ENCODE data around the gene ZNF655. TPM values are rescaled to one million over a fixed set of nuclear protein-coding genes. Genes with fewer than 3 reads are reported as not detected.
A peak's percentile ranks its signal among the peaks of the same experiment; 100 is the strongest.

Gene ZNF655
- total and polyA plus RNA-seq, 2 of the 4 experiments (the other 2 are of a cell fraction) = 49.6 to 54.7 TPM

DNA sequence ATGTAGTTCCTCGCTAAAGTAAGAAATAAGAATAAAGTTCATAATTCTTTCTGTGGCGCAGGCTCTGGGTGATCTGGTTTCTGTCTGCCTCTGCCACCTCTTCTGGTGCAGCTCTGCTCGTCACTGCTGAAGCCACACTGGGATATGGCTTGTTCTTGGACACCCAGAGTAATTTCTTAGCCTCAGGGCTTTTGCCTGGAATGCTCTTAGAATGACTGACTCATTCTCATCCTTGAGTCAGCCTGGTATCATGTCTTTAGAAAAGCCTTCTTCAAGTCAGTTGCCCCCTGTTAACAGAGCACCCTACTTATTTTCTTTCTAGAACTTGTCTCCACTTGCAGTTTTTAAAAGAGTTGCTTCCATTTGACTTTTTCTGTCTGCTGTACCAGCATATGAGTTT is 60.3 kb downstream of the ZNF655 start:
- Histone ChIP-seq H3K9me1 (ENCODE audit: insufficient read depth, low read length) (peaks cover 3% of the 10 kb centered on the region), H2BK5ac (ENCODE audit: low read depth, low read length, poor library complexity, severe bottlenecking) (peak overlapping the region; percentile 59), H2AK9ac (replicated peaks; ENCODE audit: low read depth, low read length, poor library complexity) (no peak overlapping the region), H2AFZ (replicated peaks; ENCODE audit: low read length, poor library complexity) (no peak overlapping the region), H3K36me3 (ENCODE audit: control insufficient read depth, insufficient read depth, low read length) (peaks cover 36% of the 10 kb centered on the region), H3K27me3 (ENCODE audit: control insufficient read depth, insufficient read depth, low read length) (no peaks in the 10 kb centered on the region), H3K9ac (ENCODE audit: low read depth, low read length) (no peak overlapping the region), H3K4me2 (ENCODE audit: low read depth, low read length) (no peak overlapping the region; the same call in 1 of the 2 replicates), H4K20me1 (ENCODE audit: insufficient read depth, low read length) (no peaks in the 10 kb centered on the region), H3K14ac (replicated peaks; ENCODE audit: low read depth, low read length) (no peak overlapping the region), H2BK20ac (ENCODE audit: low read depth, low read length) (no peak overlapping the region), H3K56ac (ENCODE audit: extremely low read depth, insufficient read depth, low read length) (no peak overlapping the region), H3K79me1 (ENCODE audit: low read depth in 1 of 2, low read length in 2 of 2) (peaks cover 20 to 41% of the 10 kb centered on the region in 2 experiments; a peak in 3 of 4 replicates), H4K8ac (ENCODE audit: low read depth in 2 of 2, low read length in 2 of 2) (no peak overlapping the region), H3K23ac (ENCODE audit: low read depth, low read length) (no peak overlapping the region), H2AK5ac (ENCODE audit: low read depth, low read length) (no peak overlapping the region), H3K9me3 (ENCODE audit: control insufficient read depth, insufficient read depth, low read length) (no peaks in the 10 kb centered on the region), H3K27ac (ENCODE audit: insufficient read depth, low read length) (no peak overlapping the region), H3K4me1 (ENCODE audit: control insufficient read depth, insufficient read depth, low read length) (no peaks in the 10 kb centered on the region), H2BK120ac (ENCODE audit: low read depth, low read length) (no peak overlapping the region), H3K4ac (ENCODE audit: low read depth, low read length) (no peak overlapping the region), H3K4me3 (ENCODE audit: insufficient read depth, low read depth, low read length) (no peak overlapping the region), H2BK15ac (ENCODE audit: low read depth, low read length) (no peak overlapping the region), H4K91ac (ENCODE audit: insufficient read depth, low read depth, low read length) (no peak overlapping the region), H3K18ac (ENCODE audit: low read depth, low read length) (no peak overlapping the region), H4K5ac (ENCODE audit: low read depth, low read length) (no peak overlapping the region)
- BruUV-seq (replicated peaks) = no TSS peak
- 67% methylated on average over 1 of the region's 3 CpGs; no CpG with 5 or more reads in 1 of the 2 experiments for WGBS, 2 experiments (ENCODE audit: extremely low coverage in 2 of 2, insufficient read length in 1 of 2)
- dilution Hi-C loops (cut with HindIII; ENCODE audit: low sequenced_read_pairs, unreplicated experiment) = no loop called here
- peak; percentile 12 for ATAC-seq (ENCODE audit: low read depth)
- in situ Hi-C loops (cut with MboI; ENCODE audit: low sequenced_read_pairs) = loop anchor here (5.0 kb wide), 1 partner anchor 56 kb away; no protein-coding TSS in a partner anchor
- ChIA-PET POLR2A (ENCODE audit: unreplicated experiment) (no interaction called here), CTCF (no interaction called here)
- peak; percentile 75 for DNase-seq
- TF ChIP-seq FOS (IDR thresholded peaks at IDR 0.05; ENCODE audit: low read depth, low read length) = 0 out of 2 replicates have a peak, but pooled peaks have one; percentile 7
- no peak for TF ChIP-seq SMC3 (IDR thresholded peaks at IDR 0.05; ENCODE audit: low read depth, low read length)
- no peak for TF ChIP-seq RAD21 (IDR thresholded peaks at IDR 0.05; ENCODE audit: low read length)
- TF ChIP-seq, protein P1, sequence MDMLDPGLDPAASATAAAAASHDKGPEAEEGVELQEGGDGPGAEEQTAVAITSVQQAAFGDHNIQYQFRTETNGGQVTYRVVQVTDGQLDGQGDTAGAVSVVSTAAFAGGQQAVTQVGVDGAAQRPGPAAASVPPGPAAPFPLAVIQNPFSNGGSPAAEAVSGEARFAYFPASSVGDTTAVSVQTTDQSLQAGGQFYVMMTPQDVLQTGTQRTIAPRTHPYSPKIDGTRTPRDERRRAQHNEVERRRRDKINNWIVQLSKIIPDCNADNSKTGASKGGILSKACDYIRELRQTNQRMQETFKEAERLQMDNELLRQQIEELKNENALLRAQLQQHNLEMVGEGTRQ (IDR thresholded peaks at IDR 0.05; ENCODE audit: low read depth, low read length) = no peak
- no peak for TF ChIP-seq NFE2L2 (IDR thresholded peaks at IDR 0.05; ENCODE audit: low read depth, low read length)
- no peak for TF ChIP-seq RFX5 (IDR thresholded peaks at IDR 0.05; ENCODE audit: low read depth, low read length)
- intact Hi-C loops (cut with micrococcal nuclease) = loop anchor here (5.0 kb wide), 2 partner anchors 56 to 374 kb away; no protein-coding TSS in a partner anchor

All from IMR-90 (cell line).